GM21423 (cell line): ENCODE results near the gene DNAH8.
"Not testable (repeated sequence)": the region's sequence is repeated elsewhere in the genome, so short reads cannot be mapped to it uniquely, and the experiment has no call there.

Experiments used
- ATAC-seq: cut with Tn5 transposase; IDR thresholded peaks from one replicate; pipeline ENCODE4 v1.9.1; 2021; ENCODE audit warnings: mild to moderate bottlenecking, moderate library complexity; ENCODE audit not compliant: unreplicated experiment

The DNAH8 gene

GRCh38 chr6:38697846-38698245 is 17.3 kb upstream of the DNAH8 start:
- no peak for ATAC-seq

DNA sequence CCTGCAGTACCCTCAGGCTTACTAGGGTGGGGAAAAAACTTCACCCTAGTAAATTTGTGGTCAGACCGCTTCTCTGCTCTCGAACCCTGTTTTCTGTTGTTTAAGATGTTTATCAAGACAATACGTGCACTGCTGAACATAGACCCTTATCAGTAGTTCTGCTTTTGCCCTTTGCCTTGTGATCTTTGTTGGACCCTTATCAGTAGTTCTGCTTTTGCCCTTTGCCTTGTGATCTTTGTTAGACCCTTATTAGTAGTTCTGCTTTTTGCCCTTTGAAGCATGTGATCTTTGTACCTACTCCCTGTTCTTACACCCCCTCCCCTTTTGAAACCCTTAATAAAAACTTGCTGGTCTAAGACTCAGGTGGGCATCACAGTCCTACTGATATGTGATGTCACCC is 15.4 kb upstream of the DNAH8 start:
- not testable (repeated sequence) for ATAC-seq

GRCh38 chr6:38701551-38701950 is 13.6 kb upstream of the DNAH8 start:
- ATAC-seq, result no peak

GRCh38 chr6:38702558-38703397 is 12.3 kb upstream of the DNAH8 start, which contains the start of gene GLO1:
TSS of gene GLO1 (minus strand) at chr6:38703145. CDS start at chr6:38703054, 91 bp downstream.
- peak; percentile 100 for ATAC-seq

DNA sequence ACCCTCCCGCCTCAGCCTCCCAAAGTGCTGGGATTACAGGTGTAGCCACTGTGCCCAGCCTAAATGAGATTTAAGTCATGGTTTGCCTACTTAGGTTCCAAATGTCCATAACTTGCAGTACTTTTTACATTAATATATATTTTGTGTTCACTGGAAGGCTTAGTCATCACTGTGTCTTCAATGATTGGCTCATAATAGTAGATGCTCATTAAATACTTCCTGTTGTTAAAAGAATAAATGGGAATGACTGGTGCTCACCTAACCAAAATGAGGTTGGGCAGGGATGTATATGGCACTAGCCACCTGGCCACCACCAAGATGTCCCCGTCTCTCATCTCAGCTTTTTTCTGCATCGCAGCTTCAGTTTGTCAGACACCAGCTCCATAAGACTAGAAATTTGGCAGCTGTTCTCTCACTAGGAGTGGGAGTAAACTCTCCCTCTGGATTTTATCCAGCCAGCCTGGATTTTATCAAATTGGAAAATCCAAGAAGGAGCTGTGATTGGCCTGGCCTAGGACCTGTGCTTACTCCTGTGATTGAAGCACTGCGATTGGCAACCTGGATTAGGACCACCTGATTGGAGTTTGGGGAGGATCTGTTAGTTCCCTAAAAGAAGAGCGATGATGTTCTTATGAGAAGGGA is 11.0 kb upstream of the DNAH8 start:
- no peak for ATAC-seq

- no peak for ATAC-seq
Observed at GRCh38 chr6:38705924-38706323, 9.2 kb upstream of the DNAH8 start.

- no peak for ATAC-seq
Observed at GRCh38 chr6:38708496-38708895, 6.6 kb upstream of the DNAH8 start.

GRCh38 chr6:38713812-38714211 is 1.3 kb upstream of the DNAH8 start:
- peak; percentile 57 for ATAC-seq

GRCh38 chr6:38714239-38715015 is 684 bp upstream of the DNAH8 start:
- ATAC-seq, result no peak

DNA sequence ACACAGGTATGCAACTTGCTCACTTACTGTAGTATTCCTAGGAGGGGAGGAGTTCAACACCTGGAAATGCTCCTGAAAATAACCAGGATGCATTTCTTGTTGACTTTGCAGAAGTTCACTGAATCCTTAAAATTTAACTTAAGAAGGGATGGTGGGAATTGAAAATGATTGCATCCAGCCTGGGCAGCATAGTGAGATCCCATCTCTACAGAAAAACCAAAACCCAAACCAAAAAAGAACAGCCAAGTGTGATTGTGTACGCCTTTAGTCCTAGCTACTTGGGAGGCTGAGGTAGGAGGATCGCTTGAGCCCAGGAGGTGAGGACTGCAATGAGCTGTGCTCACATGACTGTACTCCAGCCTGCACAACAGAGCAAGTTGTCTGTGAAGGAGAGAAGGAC is 1.7 kb downstream of the DNAH8 start:
- no peak for ATAC-seq

- no peak for ATAC-seq
Observed at GRCh38 chr6:38719358-38719757, 4.2 kb downstream of the DNAH8 start.

GRCh38 chr6:38720295-38720694 is 5.2 kb downstream of the DNAH8 start:
- no peak for ATAC-seq

DNA sequence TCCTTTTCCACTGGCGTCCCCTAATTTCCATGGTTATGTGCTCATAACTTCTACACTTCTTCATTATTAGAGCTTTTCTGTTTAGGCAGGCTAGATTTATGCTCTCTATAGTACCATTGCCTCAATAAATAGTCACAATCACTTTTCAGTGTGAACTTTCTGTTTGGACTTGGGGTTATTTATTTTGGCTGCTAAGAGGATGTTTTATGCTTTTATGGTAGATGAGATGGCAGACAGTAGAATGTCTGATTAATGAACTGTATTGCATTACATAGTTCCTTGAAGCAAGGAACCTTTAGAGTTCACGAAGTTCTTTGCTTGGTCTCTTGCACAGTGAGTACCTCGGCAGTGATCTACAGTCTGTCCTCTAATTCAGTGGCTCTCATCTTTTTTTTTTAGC is 6.9 kb downstream of the DNAH8 start:
- ATAC-seq, result no peak

DNA sequence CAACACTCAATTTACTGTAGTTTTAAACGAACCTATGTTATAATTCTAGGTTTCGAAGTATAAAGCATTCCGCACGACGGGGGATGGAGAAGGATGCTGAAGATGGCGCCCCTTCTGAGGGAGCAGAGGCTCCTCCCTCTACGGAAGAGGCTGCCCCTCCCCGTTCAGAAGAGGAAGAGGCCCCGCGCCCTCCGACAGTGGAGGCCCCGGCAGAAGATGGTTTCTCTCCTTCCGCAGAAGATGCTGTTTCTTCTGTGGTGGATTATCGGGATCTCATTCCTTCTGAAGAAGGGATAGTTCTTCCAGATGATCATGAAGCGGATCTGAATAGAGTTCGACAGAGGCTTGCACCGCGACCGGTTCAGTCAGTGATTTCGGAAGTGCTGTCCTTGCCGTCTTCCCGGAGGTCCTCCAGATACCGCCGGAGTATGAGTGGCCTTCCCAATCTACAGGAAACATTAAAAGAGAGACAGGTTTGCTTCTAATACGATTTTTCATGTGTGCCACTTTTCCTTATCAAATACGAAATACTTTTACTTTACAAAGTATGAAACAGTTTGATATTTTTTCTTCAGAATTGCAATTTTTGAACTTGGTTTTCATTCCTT is 7.7 kb downstream of the DNAH8 start:
- no peak for ATAC-seq

DNA sequence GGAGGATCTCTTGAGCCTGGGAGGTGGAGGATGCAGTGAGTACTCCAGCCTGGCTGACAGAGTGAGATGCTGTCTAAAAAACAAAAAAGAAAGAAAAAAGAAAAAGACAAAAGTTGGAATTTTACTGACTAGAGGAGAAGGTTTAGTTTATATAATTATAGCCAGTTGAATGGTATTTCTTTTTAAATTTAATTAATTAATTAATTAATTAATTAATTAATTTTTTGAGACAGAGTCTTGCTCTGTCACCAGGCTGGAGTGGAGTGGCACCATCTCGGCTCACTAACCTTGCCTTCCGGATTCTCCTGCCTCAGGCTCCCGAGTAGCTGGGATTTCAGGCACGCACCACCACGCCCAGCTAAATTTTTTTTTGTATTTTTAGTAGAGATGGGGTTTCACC is 8.7 kb downstream of the DNAH8 start:
- ATAC-seq, result no peak

- no peak for ATAC-seq
Observed at GRCh38 chr6:38724343-38724742, 9.2 kb downstream of the DNAH8 start.

GRCh38 chr6:38725414-38726183 is 10.5 kb downstream of the DNAH8 start:
- ATAC-seq, result peak; percentile 51

GRCh38 chr6:38728203-38728602 is 13.1 kb downstream of the DNAH8 start:
- no peak for ATAC-seq

DNA sequence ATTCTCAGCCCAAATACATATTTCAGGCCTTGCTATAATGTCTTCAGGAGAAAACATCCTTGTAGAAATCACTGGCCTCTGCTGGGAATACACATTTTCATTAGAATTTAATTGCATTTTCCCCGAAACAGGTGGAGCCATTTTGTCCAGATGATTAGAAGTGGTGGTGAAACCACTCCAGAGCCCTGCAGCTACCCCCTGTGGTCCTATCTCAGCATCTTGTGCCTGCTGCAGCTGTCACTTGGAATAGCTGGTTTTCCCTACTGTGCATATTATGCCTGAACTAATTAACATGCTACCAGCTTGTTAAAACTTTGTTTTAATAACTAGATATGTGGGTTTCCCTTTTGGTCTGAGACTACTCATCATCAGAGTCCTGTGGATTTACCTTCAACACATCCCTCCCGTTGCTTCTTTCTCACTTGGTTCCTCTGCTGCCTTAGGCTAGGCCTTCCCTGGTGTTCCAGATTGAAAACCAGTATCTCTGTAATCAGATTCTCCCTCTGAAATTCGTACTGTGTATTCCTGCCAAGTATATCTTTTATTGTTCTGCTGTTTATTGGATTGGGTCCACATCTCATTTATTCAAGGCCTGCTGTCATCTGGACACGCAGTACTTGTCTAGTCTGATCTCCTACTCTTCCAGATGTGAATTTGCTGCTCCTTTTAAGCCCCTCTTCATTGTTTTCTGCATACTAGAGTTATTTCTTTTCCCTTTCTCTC is 15.2 kb downstream of the DNAH8 start:
- no peak for ATAC-seq

DNA sequence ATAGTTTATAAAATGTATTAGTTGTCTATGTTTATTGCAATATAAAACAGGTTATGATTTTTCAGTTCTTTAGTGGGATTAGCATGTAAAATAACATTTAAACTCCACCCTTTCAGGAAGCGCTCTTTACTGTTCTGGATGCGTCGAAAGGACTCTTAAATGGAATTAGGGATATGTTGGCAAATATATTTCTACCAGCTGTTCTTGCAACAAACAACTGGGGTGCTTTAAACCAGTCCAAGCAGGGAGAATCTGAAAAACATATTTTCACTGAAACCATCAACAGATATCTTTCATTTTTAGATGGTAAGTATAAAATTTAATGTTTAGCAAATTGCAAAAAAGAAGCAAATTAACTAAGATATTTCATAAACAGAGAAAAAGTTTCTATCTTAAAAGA is 21.8 kb downstream of the DNAH8 start:
- no peak for ATAC-seq
